Fibroblast of pulmonary artery (primary cell): Measurements from ENCODE around the gene IPO11.

Source experiments
- DNase-seq: peaks from one replicate; pipeline ENCODE4 v3.0.0-alpha.2; 2010; ENCODE audit warnings: low read depth
- H3K4me3 ChIP-seq: replicated peaks from 2 replicates; pipeline ENCODE4 v1.5.1; 2011; ENCODE audit warnings: low read depth, mild to moderate bottlenecking, control low read depth, low read length, moderate library complexity
- CTCF ChIP-seq: IDR thresholded peaks from 2 replicates; pipeline ENCODE4 v1.5.1; 2011; ENCODE audit warnings: mild to moderate bottlenecking, control low read depth, low read length, inconsistent platforms; ENCODE audit errors: missing control alignments

The IPO11 gene

GRCh38 chr5:62643556-62644451 is 231.2 kb downstream of the IPO11 start:
- DNase-seq, result no peak

GRCh38 chr5:62645223-62645622 is 232.7 kb downstream of the IPO11 start:
- no peak for TF ChIP-seq CTCF
- H3K4me3 ChIP-seq, result no peak overlapping the region
- no peak for DNase-seq

More at GRCh38 chr5:62643556-62644451, 231.2 kb downstream of the IPO11 start:
- H3K4me3 ChIP-seq, result no peak overlapping the region
- TF ChIP-seq CTCF, result no peak

GRCh38 chr5:62647241-62647640 is 234.7 kb downstream of the IPO11 start:
- no peak for DNase-seq
- no peak overlapping the region for H3K4me3 ChIP-seq
- TF ChIP-seq CTCF, result no peak

- no peak overlapping the region for H3K4me3 ChIP-seq
- DNase-seq, result no peak
- no peak for TF ChIP-seq CTCF
These were observed 236.5 kb downstream of the IPO11 start for GRCh38 chr5:62649025-62649424.

- DNase-seq, result no peak
These were observed 237.0 kb downstream of the IPO11 start for GRCh38 chr5:62649476-62650113.

GRCh38 chr5:62650197-62650596 is 237.6 kb downstream of the IPO11 start:
- DNase-seq, result no peak
- H3K4me3 ChIP-seq, result no peak overlapping the region
- TF ChIP-seq CTCF, result no peak

More at GRCh38 chr5:62649476-62650113, 237.0 kb downstream of the IPO11 start:
- TF ChIP-seq CTCF, result no peak
- H3K4me3 ChIP-seq, result no peak overlapping the region

- no peak for TF ChIP-seq CTCF
- no peak overlapping the region for H3K4me3 ChIP-seq
- DNase-seq, result no peak
These were observed 239.7 kb downstream of the IPO11 start for GRCh38 chr5:62652225-62652624.
